HFFc6 (cell line): ENCODE measurements around the gene WDR7. TPM values are rescaled to one million over a fixed set of nuclear protein-coding genes. Genes with fewer than 3 reads are reported as not detected.

Source experiments
- DNase-seq: peaks from one replicate; pipeline ENCODE4 v3.0.0-alpha.2; 2018
- H3K27ac Mint-ChIP-seq: 2 replicates; pipeline ENCODE4 v1.8.0; 2020; ENCODE audit warnings: mild to moderate bottlenecking, mixed read lengths
- H3K27me3 Mint-ChIP-seq: 2 replicates; pipeline ENCODE4 v1.8.0; 2021; ENCODE audit warnings: mild to moderate bottlenecking, moderate library complexity, mixed read lengths; ENCODE audit not compliant: insufficient read depth
- H3K36me3 Mint-ChIP-seq: 2 replicates; pipeline ENCODE4 v1.8.0; 2021; ENCODE audit warnings: low read depth, mixed read lengths
- H3K4me1 Mint-ChIP-seq: 2 replicates; pipeline ENCODE4 v1.8.0; 2020; ENCODE audit warnings: low read depth, mixed read lengths
- H3K4me3 Mint-ChIP-seq: 2 replicates; pipeline ENCODE4 v1.8.0; 2020; ENCODE audit warnings: mild to moderate bottlenecking, moderate library complexity, mixed read lengths
- H3K9me3 Mint-ChIP-seq: 2 replicates; pipeline ENCODE4 v1.8.0; 2020; ENCODE audit warnings: mild to moderate bottlenecking, mixed read lengths
- CTCF ChIP-seq: fragments of 200-600 bp; sonication (generic); IDR thresholded peaks from 2 replicates; pipeline ENCODE4 v1.5.0; 2021; ENCODE audit warnings: antibody characterized with exemption, mild to moderate bottlenecking
- total RNA-seq, 6 experiments: library from RNA; stranded (reverse); fragmentation: NEBNext Ultra II Directional; extraction: Animal tissue kit (Norgen Biotek cat#: 25700); gene quantifications; 2 replicates in 1 of 6; 3 replicates in 5 of 6; pipeline ENCODE4 v1.2.3, GENCODE V29; 2021

Gene WDR7
- total RNA-seq, 6 experiments from 2014 or later, result 14.0 to 19.7 (median 16.6) TPM

- H3K4me3 Mint-ChIP-seq, result no peak overlapping the region
- H3K27ac Mint-ChIP-seq, result no peak overlapping the region
- H3K27me3 Mint-ChIP-seq, result no peaks in the 10 kb centered on the region; the same call in none of the 2 replicates
- H3K4me1 Mint-ChIP-seq, result peaks cover 13% of the 10 kb centered on the region
- TF ChIP-seq CTCF, result no peak
- peaks cover 32% of the 10 kb centered on the region for H3K36me3 Mint-ChIP-seq
- no peaks in the 10 kb centered on the region for H3K9me3 Mint-ChIP-seq
- no peak for DNase-seq
These were observed 75.7 kb downstream of the WDR7 start for GRCh38 chr18:56726906-56727305.

GRCh38 chr18:56727399-56727798 is 76.2 kb downstream of the WDR7 start:
- Mint-ChIP-seq H3K4me1 (peaks cover 13% of the 10 kb centered on the region), H3K4me3 (no peak overlapping the region), H3K27ac (no peak overlapping the region), H3K9me3 (no peaks in the 10 kb centered on the region), H3K27me3 (no peaks in the 10 kb centered on the region; the same call in none of the 2 replicates), H3K36me3 (peaks cover 32% of the 10 kb centered on the region)
- TF ChIP-seq CTCF, result no peak
- no peak for DNase-seq

- DNase-seq, result no peak
- Mint-ChIP-seq H3K4me3 (no peak overlapping the region), H3K27me3 (no peaks in the 10 kb centered on the region; the same call in none of the 2 replicates), H3K36me3 (peaks cover 22% of the 10 kb centered on the region), H3K9me3 (no peaks in the 10 kb centered on the region), H3K4me1 (peaks cover under 1% of the 10 kb centered on the region; the same call in 1 of the 2 replicates), H3K27ac (no peak overlapping the region)
- no peak for TF ChIP-seq CTCF
These were observed 77.6 kb downstream of the WDR7 start for GRCh38 chr18:56728741-56729140.

GRCh38 chr18:56738184-56738583 is 87.0 kb downstream of the WDR7 start:
- no peak overlapping the region for H3K27ac Mint-ChIP-seq
- no peaks in the 10 kb centered on the region for H3K36me3 Mint-ChIP-seq
- no peak for TF ChIP-seq CTCF
- no peaks in the 10 kb centered on the region for H3K4me1 Mint-ChIP-seq
- DNase-seq, result no peak
- H3K4me3 Mint-ChIP-seq, result no peak overlapping the region
- no peaks in the 10 kb centered on the region for H3K9me3 Mint-ChIP-seq
- no peaks in the 10 kb centered on the region; the same call in 1 of the 2 replicates for H3K27me3 Mint-ChIP-seq

GRCh38 chr18:56739731-56740130 is 88.6 kb downstream of the WDR7 start:
- Mint-ChIP-seq H3K27ac (no peak overlapping the region), H3K4me1 (no peaks in the 10 kb centered on the region), H3K36me3 (no peaks in the 10 kb centered on the region), H3K4me3 (no peak overlapping the region), H3K27me3 (no peaks in the 10 kb centered on the region; the same call in 1 of the 2 replicates), H3K9me3 (no peaks in the 10 kb centered on the region)
- no peak for TF ChIP-seq CTCF
- no peak for DNase-seq

GRCh38 chr18:56740645-56741044 is 89.5 kb downstream of the WDR7 start:
- Mint-ChIP-seq H3K4me3 (no peak overlapping the region), H3K4me1 (peaks cover 1% of the 10 kb centered on the region), H3K27me3 (no peaks in the 10 kb centered on the region; the same call in 1 of the 2 replicates), H3K27ac (no peak overlapping the region), H3K9me3 (no peaks in the 10 kb centered on the region), H3K36me3 (no peaks in the 10 kb centered on the region)
- no peak for TF ChIP-seq CTCF
- DNase-seq, result no peak
